ENCODE results near the gene PTPRN. TPM values are rescaled to one million over a fixed set of nuclear protein-coding genes. Genes with fewer than 3 reads are reported as not detected.

The PTPRN gene
- total and polyA plus RNA-seq, 8 donors: 0.17 to 1.4 (median 0.79) TPM; not detected in 1

DNA sequence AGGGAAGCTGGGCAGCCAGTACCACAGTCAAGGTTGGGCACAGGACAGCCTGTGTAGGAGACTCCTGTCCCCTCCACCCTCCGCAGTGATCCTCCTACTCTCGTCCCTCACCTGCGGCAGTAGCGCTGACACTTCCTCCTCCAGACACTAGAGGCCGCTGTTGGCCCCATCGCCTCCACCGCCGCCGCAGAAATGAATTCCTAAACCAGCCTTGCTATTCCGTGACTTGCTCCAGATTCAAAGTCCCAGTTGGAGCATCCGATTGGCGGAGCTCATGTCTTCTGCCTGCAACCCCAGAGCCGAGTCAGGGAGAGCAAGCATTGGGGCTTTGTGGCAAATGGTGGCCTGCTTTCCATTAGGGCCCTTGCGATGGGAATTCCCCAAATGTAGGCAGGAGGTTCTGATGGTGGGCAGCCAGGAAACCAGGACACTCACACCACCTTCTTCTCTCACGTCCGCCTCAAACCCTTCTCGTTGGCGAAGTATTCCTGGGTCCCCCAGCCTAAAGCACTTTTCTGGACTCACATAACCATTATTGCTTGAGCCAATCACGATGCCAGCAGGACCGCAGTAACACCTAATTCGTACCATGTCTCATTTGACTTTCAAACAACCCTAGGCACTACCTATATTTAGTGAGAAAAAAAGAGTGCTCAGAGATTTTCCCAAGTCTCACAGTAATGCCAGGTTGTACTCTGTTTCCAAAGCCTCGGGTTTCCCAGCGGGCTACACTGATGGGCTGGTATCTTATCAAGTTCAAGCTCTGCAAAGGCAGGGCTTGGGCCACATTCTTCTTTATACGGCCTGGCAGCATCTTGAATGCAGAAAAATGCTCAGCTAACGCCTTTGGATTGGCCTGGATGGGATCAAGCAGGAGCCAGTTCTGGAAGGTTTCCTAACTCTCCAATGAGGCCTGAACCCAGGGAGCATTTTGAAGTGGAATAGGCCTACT is 31.2 kb downstream of the PTPRN start:
- H3K27me3 ChIP-seq: no peaks in the 10 kb centered on the region
- H3K27ac ChIP-seq: peak overlapping the region; percentile 99
- H3K4me3 ChIP-seq: peak overlapping the region in 1 of 2 donors; percentile 78
- peaks cover 0 to 21% of the 10 kb centered on the region in 2 donors for H3K36me3 ChIP-seq
- ATAC-seq (peak; percentile 55), DNase-seq (peak; percentile 63 to 93 (median 82))
- peaks cover 15 to 39% of the 10 kb centered on the region in 2 donors for H3K4me1 ChIP-seq
- TF ChIP-seq, protein P1, sequence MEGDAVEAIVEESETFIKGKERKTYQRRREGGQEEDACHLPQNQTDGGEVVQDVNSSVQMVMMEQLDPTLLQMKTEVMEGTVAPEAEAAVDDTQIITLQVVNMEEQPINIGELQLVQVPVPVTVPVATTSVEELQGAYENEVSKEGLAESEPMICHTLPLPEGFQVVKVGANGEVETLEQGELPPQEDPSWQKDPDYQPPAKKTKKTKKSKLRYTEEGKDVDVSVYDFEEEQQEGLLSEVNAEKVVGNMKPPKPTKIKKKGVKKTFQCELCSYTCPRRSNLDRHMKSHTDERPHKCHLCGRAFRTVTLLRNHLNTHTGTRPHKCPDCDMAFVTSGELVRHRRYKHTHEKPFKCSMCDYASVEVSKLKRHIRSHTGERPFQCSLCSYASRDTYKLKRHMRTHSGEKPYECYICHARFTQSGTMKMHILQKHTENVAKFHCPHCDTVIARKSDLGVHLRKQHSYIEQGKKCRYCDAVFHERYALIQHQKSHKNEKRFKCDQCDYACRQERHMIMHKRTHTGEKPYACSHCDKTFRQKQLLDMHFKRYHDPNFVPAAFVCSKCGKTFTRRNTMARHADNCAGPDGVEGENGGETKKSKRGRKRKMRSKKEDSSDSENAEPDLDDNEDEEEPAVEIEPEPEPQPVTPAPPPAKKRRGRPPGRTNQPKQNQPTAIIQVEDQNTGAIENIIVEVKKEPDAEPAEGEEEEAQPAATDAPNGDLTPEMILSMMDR (IDR thresholded peaks at IDR 0.05): peak; percentile 96 to 99
- intact Hi-C loops (cut with DNase I): no loop called here
- H3K9me3 ChIP-seq: no peaks in the 10 kb centered on the region

DNA sequence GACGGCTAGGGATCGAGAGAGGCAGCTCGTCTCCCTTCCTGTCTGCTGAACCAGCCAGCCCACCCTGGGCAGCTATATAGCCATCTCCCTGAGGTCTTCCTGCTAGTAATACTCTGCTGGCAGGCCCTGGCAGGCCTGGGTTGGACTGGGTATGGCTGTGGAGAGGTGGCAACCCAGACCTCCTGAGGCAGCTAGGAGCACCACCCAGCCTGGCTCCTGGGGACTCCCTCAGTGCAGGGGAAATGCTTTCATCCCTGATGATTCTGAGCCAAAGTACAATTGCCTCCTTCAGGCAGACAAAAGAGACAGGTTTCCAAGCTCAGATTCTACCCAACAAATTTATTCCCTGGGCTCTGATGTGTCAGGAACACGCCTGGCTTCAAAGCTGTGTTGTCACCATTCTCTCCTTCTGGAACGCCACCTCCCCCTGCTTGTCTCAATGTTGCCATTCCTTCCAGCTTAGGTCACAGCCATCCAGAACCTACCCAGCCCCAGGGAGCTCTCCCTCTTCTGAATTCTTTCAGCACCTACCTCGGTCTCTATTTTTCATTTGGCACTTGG is 34.8 kb downstream of the PTPRN start:
- Histone ChIP-seq H3K4me3 (no peak overlapping the region), H3K4me1 (peaks cover 11 to 18% of the 10 kb centered on the region in 2 donors)
- ATAC-seq: peak; percentile 49

DNA sequence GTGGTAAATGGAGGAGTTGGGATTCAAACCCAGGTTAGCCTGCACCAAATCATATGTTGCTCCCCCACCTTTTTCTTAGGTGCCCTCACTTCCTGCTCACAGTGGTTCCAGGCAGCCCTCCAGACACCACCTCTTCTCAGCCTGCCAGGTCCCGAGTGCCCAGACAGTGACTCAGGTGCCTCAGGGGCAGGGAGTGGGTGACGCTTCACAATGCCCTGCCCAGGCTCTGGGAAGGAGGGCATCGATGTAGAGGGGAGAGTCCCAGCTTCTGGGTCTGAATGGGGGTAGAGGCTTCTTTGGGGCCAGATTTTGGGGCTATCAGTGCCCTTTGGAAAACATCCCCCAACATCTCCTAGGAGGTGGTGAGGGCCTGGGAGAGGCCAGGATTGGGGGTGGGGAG is 35.3 kb downstream of the PTPRN start:
- Histone ChIP-seq H3K4me3 (no peak overlapping the region), H3K36me3 (no peaks in the 10 kb centered on the region), H3K9me3 (no peaks in the 10 kb centered on the region), H3K4me1 (peaks cover 11 to 17% of the 10 kb centered on the region in 2 donors), H3K27ac (peak overlapping the region; percentile 53 to 86), H3K27me3 (no peaks in the 10 kb centered on the region)
- intact Hi-C loops (cut with DNase I): no loop called here
- TF ChIP-seq, protein P1 (IDR thresholded peaks at IDR 0.05): no peak
- ATAC-seq: peak; percentile 62
- no peak for DNase-seq

More for the DNA sequence above, 34.8 kb downstream of the PTPRN start:
- peak overlapping the region; percentile 53 to 86 for H3K27ac ChIP-seq
- no peaks in the 10 kb centered on the region for H3K36me3 ChIP-seq
- no peaks in the 10 kb centered on the region for H3K9me3 ChIP-seq
- no peaks in the 10 kb centered on the region for H3K27me3 ChIP-seq
- TF ChIP-seq, protein P1 (IDR thresholded peaks at IDR 0.05): no peak
- DNase-seq: peak in 1 of 4 donors; percentile 72
- intact Hi-C loops (cut with DNase I): no loop called here

DNA sequence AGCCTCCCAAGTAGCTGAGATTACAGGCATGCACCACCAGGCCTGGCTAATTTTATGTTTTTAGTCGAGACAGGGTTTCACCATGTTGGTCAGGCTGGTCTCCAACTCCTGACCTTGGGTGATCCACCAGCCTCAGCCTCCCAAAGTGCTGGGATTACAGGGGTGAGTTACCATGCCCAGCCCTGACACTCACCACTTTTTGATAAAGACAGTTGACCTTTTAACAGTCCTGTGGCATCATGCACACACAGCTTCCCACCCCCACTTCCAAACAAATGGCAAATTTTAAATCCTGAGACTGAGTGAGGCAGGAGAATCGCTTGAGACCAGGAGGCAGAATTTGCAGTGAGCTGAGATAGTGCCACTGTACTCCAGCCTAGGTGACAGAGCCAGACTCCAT is 36.2 kb downstream of the PTPRN start:
- no peaks in the 10 kb centered on the region for H3K36me3 ChIP-seq
- intact Hi-C loops (cut with DNase I): no loop called here
- peaks cover 2 to 8% of the 10 kb centered on the region in 2 donors for H3K4me1 ChIP-seq
- H3K27ac ChIP-seq: no peak overlapping the region
- ATAC-seq (no peak), DNase-seq (no peak)
- no peak overlapping the region for H3K4me3 ChIP-seq
- TF ChIP-seq, protein P1 (IDR thresholded peaks at IDR 0.05): no peak
- no peaks in the 10 kb centered on the region for H3K9me3 ChIP-seq
- H3K27me3 ChIP-seq: no peaks in the 10 kb centered on the region

DNA sequence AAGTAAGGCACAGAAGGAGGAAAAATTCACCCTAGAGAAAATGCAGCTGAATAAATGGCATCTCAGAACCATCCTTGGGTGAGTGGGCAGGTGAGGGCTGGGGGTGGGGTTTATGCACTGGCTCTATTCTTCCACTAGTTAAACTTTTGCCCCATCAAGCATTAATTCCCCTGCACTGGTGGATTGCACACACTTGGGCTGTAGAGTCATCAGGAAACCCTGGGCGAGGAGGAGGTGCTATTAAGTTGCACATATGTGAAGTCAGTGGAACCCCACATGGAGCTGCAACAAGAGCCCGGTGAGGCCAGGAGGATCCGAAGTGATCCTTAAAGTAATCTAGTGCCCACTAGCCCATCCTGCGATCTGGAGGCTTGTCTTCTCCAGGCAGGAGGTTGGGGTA is 36.8 kb downstream of the PTPRN start:
- H3K27me3 ChIP-seq: no peaks in the 10 kb centered on the region
- TF ChIP-seq, protein P1 (IDR thresholded peaks at IDR 0.05): no peak
- no peak for ATAC-seq
- H3K4me1 ChIP-seq: peaks cover 0 to 1% of the 10 kb centered on the region in 2 donors
- no peak overlapping the region for H3K27ac ChIP-seq
- no peaks in the 10 kb centered on the region for H3K9me3 ChIP-seq
- intact Hi-C loops (cut with DNase I): no loop called here
- no peaks in the 10 kb centered on the region for H3K36me3 ChIP-seq
- no peak overlapping the region for H3K4me3 ChIP-seq
- no peak for DNase-seq

Data from left lung (tissue), 10 donors.